Stimulated activated CD4-positive, alpha-beta T cell treated with anti-CD3 and anti-CD28 coated beads, Interleukin-1b, Interleukin-23, amount 100 ng/mL, for 48 hours (primary cell): Measurements from ENCODE around the gene ZNF787.
A peak's percentile ranks its signal among the peaks of the same experiment; 100 is the strongest.
"Not testable (repeated sequence)": the region's sequence is repeated elsewhere in the genome, so short reads cannot be mapped to it uniquely, and the experiment has no call there.

Source experiments
- DNase-seq: peaks from one replicate; pipeline ENCODE4 v3.0.0-alpha.2; 2020

Gene ZNF787

GRCh38 chr19:56119582-56119978, 1.5 kb downstream of the ZNF787 start:
- DNase-seq: no peak

- DNase-seq: no peak
Measured at GRCh38 chr19:56118666-56119581, 2.2 kb downstream of the ZNF787 start.

- DNase-seq: no peak
Measured at GRCh38 chr19:56117889-56118288, 3.2 kb downstream of the ZNF787 start.

- DNase-seq: no peak
Measured at GRCh38 chr19:56117376-56117884, 3.7 kb downstream of the ZNF787 start.

- DNase-seq: no peak
Measured at GRCh38 chr19:56116606-56117005, 4.5 kb downstream of the ZNF787 start.

- DNase-seq: no peak
Measured at GRCh38 chr19:56115490-56115889, 5.6 kb downstream of the ZNF787 start.

GRCh38 chr19:56114778-56115110, 6.4 kb downstream of the ZNF787 start:
- DNase-seq: no peak

- no peak for DNase-seq
Measured at GRCh38 chr19:56114051-56114777, 6.9 kb downstream of the ZNF787 start.

GRCh38 chr19:56113074-56113632, 7.9 kb downstream of the ZNF787 start:
- no peak for DNase-seq

- DNase-seq: no peak
Measured at GRCh38 chr19:56112313-56112709, 8.8 kb downstream of the ZNF787 start.

- peak; percentile 57 for DNase-seq
Measured at GRCh38 chr19:56111601-56112312, 9.3 kb downstream of the ZNF787 start.

- DNase-seq: no peak
Measured at GRCh38 chr19:56110515-56111448, 10.3 kb downstream of the ZNF787 start.

- DNase-seq: no peak
Measured at GRCh38 chr19:56109226-56109625, 11.9 kb downstream of the ZNF787 start.

- DNase-seq: no peak
Measured at GRCh38 chr19:56108447-56109195, 12.5 kb downstream of the ZNF787 start.

GRCh38 chr19:56107626-56108351, 13.3 kb downstream of the ZNF787 start:
- DNase-seq: no peak

GRCh38 chr19:56106993-56107392, 14.1 kb downstream of the ZNF787 start:
- no peak for DNase-seq

GRCh38 chr19:56106397-56106849, 14.7 kb downstream of the ZNF787 start:
- DNase-seq: no peak

GRCh38 chr19:56105831-56106396, 15.2 kb downstream of the ZNF787 start:
- DNase-seq: not testable (repeated sequence)

GRCh38 chr19:56105090-56105701, 15.9 kb downstream of the ZNF787 start:
- peak; percentile 42 for DNase-seq
